GM13976 (cell line): ENCODE data around the gene ASTN2.

ENCODE experiments used
- DNase-seq: peaks from one replicate; pipeline ENCODE4 v3.0.0; 2012; ENCODE audit warnings: low spot score
- CTCF ChIP-seq: IDR thresholded peaks from 2 replicates; pipeline ENCODE4 v1.5.1; 2012; ENCODE audit warnings: borderline replicate concordance, mild to moderate bottlenecking; ENCODE audit not compliant: insufficient read depth; ENCODE audit errors: extremely low read depth, missing control alignments, control extremely low read depth
- in situ Hi-C: fragments of 300-500 bp; cut with MboI; formaldehyde crosslinking; loops from one replicate; pipeline ENCODE4 v1.12.0; 2022; ENCODE audit warnings: low sequenced_read_pairs, mixed read lengths, inconsistent platforms; ENCODE audit not compliant: unreplicated experiment

The ASTN2 gene

GRCh38 chr9:116476935-116477381 lies 937.9 kb downstream of the ASTN2 start:
- TF ChIP-seq CTCF: no peak
- DNase-seq: no peak

GRCh38 chr9:116476002-116476401 lies 938.9 kb downstream of the ASTN2 start:
- DNase-seq: no peak
- in situ Hi-C loops: no loop called here
- no peak for TF ChIP-seq CTCF

More at GRCh38 chr9:116476935-116477381, 937.9 kb downstream of the ASTN2 start:
- in situ Hi-C loops: no loop called here

GRCh38 chr9:116475201-116475600 lies 939.7 kb downstream of the ASTN2 start:
- no peak for TF ChIP-seq CTCF
- in situ Hi-C loops: no loop called here
- DNase-seq: no peak

GRCh38 chr9:116471944-116472506 lies 942.8 kb downstream of the ASTN2 start:
- TF ChIP-seq CTCF: no peak
- in situ Hi-C loops: no loop called here
- DNase-seq: no peak

- in situ Hi-C loops: no loop called here
- TF ChIP-seq CTCF: no peak
- DNase-seq: no peak
Observed at GRCh38 chr9:116471093-116471906, 943.6 kb downstream of the ASTN2 start.

GRCh38 chr9:116468793-116469527 lies 945.9 kb downstream of the ASTN2 start:
- TF ChIP-seq CTCF: no peak
- in situ Hi-C loops: no loop called here
- no peak for DNase-seq
